HL-60/S4 treated with retinoic acid at 250 ng/mL for 4 days and 3 days (cell line): ENCODE results near the gene CLCA4.
"Not testable (repeated sequence)": the region's sequence is repeated elsewhere in the genome, so short reads cannot be mapped to it uniquely, and the experiment has no call there.

Source experiments
- in situ Hi-C: fragments of 300-500 bp; cut with MboI; formaldehyde crosslinking; loops from 2 replicates; pipeline ENCODE4 v1.7.0; 2022; ENCODE audit warnings: low sequenced_read_pairs

Gene CLCA4

DNA sequence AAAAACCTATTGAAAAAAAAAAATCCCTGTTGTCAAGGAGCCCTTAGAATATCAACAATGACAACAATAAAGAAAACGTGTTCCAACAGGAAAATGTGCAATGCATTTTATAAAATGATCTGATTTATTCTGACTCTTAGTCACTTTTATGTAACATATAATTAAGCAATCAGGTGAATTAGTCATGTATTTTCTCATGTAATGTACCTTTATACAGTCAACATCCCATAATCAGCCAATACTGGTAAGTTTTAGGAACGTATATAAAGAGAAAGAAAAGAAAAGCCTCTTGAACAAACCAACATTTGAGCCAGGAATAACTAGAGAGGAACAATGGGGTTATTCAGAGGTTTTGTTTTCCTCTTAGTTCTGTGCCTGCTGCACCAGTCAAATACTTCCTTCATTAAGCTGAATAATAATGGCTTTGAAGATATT lies at the start of gene CLCA4:
CLCA4 (plus strand) TSS at position 292 of the 435 bp plus-strand sequence; CDS start at position 334, 42 bp downstream.
- in situ Hi-C loops: no loop called here

GRCh38 chr1:86498281-86498680 lies 48.6 kb upstream of the CLCA4 start:
- in situ Hi-C loops: no loop called here

GRCh38 chr1:86499987-86500593 lies 46.8 kb upstream of the CLCA4 start:
- in situ Hi-C loops: no loop called here

- in situ Hi-C loops: no loop called here
Measured at GRCh38 chr1:86500714-86501113, 46.2 kb upstream of the CLCA4 start.

GRCh38 chr1:86502125-86502646 lies 44.7 kb upstream of the CLCA4 start:
- in situ Hi-C loops: not testable (repeated sequence)

GRCh38 chr1:86502721-86503405 lies 44.0 kb upstream of the CLCA4 start:
- in situ Hi-C loops: no loop called here

GRCh38 chr1:86503406-86504136 lies 43.3 kb upstream of the CLCA4 start:
- in situ Hi-C loops: no loop called here

DNA sequence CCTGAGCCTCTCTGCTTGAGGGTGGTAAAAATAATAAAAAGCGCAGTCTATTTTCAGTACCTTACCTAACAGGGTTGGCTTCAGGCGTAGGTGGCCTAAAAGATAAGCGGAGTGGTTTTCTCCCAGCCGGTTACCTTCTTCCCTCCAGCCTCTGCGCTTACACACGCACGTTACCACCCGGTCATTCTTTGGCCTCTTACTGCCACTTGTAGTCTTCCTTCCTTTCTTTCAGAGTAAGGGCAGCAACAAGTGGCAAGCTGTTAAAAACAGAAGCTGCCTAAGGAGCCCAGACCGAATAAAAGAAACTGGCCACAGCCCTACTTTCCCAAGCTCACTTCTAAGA lies 42.8 kb upstream of the CLCA4 start:
- in situ Hi-C loops: no loop called here

DNA sequence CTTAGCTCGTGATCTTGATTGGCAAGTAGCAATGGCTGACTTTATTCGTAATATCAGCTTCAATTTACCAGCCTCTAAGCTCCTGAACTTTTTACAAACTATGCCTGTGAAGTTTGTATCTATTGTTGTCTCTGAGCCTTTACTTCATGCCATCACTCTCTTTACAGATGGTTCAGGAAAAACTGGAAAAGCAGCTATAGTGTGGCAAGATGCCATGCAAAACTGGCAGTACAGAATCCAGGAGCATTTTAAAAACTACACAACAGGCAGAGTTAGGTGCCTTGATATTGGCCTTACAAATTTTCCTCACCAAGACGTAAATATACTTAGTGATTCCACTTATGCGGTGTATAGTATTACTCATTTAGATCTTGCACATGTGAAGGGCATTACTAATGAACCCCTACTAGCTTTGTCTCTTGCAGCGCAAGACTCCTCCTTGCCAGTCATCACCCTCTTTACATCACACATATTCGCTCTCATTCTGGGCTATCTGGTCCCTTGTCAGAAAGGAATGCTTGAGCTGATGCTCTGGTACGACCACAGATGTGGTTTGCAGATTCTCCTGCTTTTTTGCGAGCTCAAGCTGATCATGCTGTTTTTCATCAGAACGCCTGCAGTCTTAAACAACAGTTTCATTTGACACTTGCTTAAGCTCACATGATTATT lies 41.8 kb upstream of the CLCA4 start:
- in situ Hi-C loops: no loop called here

GRCh38 chr1:86505564-86505902 lies 41.3 kb upstream of the CLCA4 start:
- in situ Hi-C loops: no loop called here

DNA sequence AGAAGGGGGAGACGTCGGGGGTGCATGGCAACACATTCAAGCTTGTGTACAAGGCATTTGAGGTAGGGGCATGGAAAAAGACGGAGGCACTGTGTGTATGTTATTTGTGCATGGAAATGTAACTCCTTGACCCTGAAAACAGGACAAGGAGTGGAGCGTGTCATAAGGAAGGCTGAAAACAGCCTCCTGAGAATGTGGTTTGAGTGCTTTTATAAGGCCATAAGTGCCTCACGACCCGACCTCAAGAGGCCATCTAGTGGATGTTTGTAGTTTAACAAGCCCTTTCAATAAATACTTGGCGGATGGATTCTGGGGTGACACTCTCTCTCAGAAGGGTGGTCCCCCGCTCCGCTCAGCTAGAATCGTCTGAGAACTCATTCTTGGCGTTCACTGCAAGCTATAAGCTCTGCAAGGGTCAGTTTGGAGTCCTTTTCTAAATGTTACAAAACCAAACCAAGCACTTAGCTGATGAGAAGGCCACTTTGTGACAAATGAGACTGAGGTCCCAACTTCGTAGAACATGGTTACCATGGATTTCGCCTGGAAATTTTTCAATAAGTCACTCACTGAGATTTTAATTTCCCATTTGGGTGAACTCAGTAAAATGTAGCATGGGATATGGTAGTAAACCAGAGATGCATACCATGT lies 38.8 kb upstream of the CLCA4 start:
- in situ Hi-C loops: no loop called here

- in situ Hi-C loops: no loop called here
Measured at GRCh38 chr1:86508583-86508969, 38.3 kb upstream of the CLCA4 start.

DNA sequence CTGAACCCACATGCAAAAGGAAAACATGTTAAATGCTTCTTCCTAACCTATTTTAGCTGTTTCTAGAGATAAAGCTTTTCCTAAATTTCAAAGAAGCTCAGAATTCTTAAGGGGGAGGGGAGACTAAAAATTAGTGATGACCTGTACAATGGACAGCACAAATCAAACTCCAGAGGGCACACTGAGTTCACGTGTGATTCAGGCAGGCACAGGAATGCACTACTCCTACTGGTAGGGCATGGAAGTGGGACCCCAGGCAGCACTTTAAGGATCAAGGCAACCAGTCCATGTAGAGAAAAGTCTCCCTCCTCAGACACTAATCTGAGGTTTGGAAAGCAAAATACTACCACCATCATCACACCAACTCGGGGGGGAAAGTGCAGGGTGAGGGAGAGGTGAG lies 31.3 kb upstream of the CLCA4 start:
- in situ Hi-C loops: no loop called here

DNA sequence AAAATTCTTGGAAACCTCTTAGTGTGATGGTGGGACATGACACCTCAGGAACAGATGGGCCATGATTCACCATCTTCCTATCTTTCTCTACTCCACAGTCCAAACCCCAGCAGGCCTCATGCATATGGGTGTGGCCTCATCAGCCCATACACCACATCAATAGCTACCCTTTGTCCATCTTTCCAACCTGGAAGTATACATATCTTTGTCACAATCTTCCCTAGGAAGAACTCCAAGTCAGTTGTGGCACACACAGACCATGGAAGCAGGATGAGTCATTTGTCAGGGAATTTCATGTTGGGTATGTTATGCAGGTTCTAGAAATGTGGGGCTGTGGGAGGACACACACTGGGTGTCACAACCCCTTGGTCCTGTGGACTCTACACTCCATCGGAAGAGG lies 30.5 kb upstream of the CLCA4 start:
- in situ Hi-C loops: no loop called here

- in situ Hi-C loops: no loop called here
Measured at GRCh38 chr1:86517336-86517735, 29.5 kb upstream of the CLCA4 start.

GRCh38 chr1:86520789-86521521 lies 25.9 kb upstream of the CLCA4 start:
- in situ Hi-C loops: no loop called here

DNA sequence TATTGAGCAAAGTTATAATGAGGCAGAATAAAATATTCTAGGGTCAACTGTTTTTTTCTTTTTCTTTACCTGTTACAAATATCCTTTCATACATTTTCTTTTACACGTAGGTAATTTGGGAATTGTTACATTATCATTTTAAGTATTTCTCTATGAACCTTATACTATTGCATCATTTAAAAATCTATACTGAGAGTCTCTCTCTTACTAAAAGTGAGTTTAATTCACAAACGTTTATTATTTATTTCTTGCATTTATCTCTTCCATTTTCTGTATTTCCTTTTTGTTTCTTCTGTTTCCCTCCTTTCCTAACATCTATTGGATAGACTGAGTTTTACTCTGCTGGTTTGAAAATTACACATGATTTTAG lies 25.4 kb upstream of the CLCA4 start:
- in situ Hi-C loops: no loop called here

GRCh38 chr1:86522240-86522639 lies 24.6 kb upstream of the CLCA4 start:
- in situ Hi-C loops: no loop called here

DNA sequence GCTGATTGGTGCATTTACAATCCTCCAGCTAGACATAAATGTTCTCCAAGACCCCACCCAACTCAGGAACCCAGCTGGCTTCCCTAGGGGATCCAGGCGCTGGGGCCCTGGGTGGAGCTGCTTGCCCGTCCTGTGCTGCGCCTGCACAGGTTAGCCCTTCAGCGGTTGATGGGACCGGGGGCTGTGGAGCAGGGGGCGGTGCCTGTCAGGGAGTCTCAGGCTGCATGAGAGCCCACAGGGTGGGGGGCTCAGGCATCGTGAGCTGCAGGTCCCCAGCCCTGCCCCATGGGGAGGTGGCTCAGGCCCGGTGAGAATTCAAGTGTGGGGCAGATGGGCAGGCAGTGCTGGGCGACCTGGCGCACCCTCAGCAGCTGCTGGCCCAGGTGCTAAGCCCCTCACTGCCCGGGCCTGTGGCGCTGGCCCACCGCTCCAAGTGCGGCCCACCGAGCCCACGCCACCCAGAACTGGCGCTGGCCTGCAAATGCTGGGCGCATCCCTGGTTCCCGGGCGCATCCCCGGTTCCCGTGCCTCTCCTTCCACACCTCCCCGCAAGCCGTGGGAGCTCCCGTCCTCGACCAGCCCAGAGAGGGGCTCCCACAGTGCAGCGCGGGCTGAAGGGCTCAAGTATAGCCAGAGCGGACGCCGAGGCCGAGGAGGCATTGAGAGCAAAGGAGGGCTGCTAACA lies 23.1 kb upstream of the CLCA4 start:
- in situ Hi-C loops: no loop called here

- in situ Hi-C loops: no loop called here
Measured at GRCh38 chr1:86527306-86527705, 19.6 kb upstream of the CLCA4 start.
